GM18867 (cell line): ENCODE results near the gene SERPINA6.
"Not testable (repeated sequence)": the region's sequence is repeated elsewhere in the genome, so short reads cannot be mapped to it uniquely, and the experiment has no call there.

Source experiments
- ATAC-seq: cut with Tn5 transposase; IDR thresholded peaks from one replicate; pipeline ENCODE4 v1.9.1; 2021; ENCODE audit warnings: mild to moderate bottlenecking, moderate library complexity; ENCODE audit not compliant: unreplicated experiment

Gene SERPINA6

GRCh38 chr14:94330432-94330831, 7.3 kb upstream of the SERPINA6 start:
- ATAC-seq: no peak

- no peak for ATAC-seq
These were observed 6.7 kb upstream of the SERPINA6 start for GRCh38 chr14:94329857-94330256.

- ATAC-seq: no peak
These were observed 5.1 kb upstream of the SERPINA6 start for GRCh38 chr14:94328196-94328595.

GRCh38 chr14:94321421-94322271, 1.5 kb downstream of the SERPINA6 start:
- ATAC-seq: no peak

GRCh38 chr14:94320243-94320642, 2.9 kb downstream of the SERPINA6 start:
- ATAC-seq: peak; percentile 61

- no peak for ATAC-seq
These were observed 5.9 kb downstream of the SERPINA6 start for GRCh38 chr14:94317259-94317658.

GRCh38 chr14:94316692-94317091, 6.4 kb downstream of the SERPINA6 start:
- no peak for ATAC-seq

- ATAC-seq: no peak
These were observed 8.2 kb downstream of the SERPINA6 start for GRCh38 chr14:94314890-94315289.

GRCh38 chr14:94313991-94314655, 9.0 kb downstream of the SERPINA6 start:
- ATAC-seq: no peak

GRCh38 chr14:94312481-94313246, 10.5 kb downstream of the SERPINA6 start:
- no peak for ATAC-seq

- ATAC-seq: no peak
These were observed 12.9 kb downstream of the SERPINA6 start for GRCh38 chr14:94310248-94310647.

- no peak for ATAC-seq
These were observed 13.4 kb downstream of the SERPINA6 start for GRCh38 chr14:94309721-94310120.

- ATAC-seq: no peak
These were observed 15.6 kb downstream of the SERPINA6 start for GRCh38 chr14:94307410-94307992.

GRCh38 chr14:94306047-94306978, 16.8 kb downstream of the SERPINA6 start:
- no peak for ATAC-seq

- ATAC-seq: no peak
These were observed 17.5 kb downstream of the SERPINA6 start for GRCh38 chr14:94305620-94306019.

GRCh38 chr14:94304243-94304642, 18.9 kb downstream of the SERPINA6 start:
- ATAC-seq: no peak

GRCh38 chr14:94303111-94303510, 20.0 kb downstream of the SERPINA6 start:
- no peak for ATAC-seq

GRCh38 chr14:94298130-94298529, 25.0 kb downstream of the SERPINA6 start:
- ATAC-seq: no peak

- not testable (repeated sequence) for ATAC-seq
These were observed 27.0 kb downstream of the SERPINA6 start for GRCh38 chr14:94296181-94296545.
